B cell (primary cell): ENCODE results near the gene WASHC3. TPM values are rescaled to one million over a fixed set of nuclear protein-coding genes. Genes with fewer than 3 reads are reported as not detected.

Experiments
- ATAC-seq: fragments of 200-7000 bp; cut with Tn5 transposase; one replicate; pipeline ENCODE4 v1.10.0; 2021; ENCODE audit warnings: low read depth, mild to moderate bottlenecking, moderate number of reproducible peaks, moderate library complexity
- CTCF ChIA-PET: fragments of 350-600 bp; sonication (Branson Sonifier 250); formaldehyde crosslinking; loops from one replicate; lab custom pipeline; 2021; ENCODE audit warnings: antibody characterized with exemption, inconsistent platforms; lab: Charles Lee
- POLR2A ChIA-PET: fragments of 350-600 bp; sonication (Branson Sonifier 250); formaldehyde crosslinking; loops from one replicate; lab custom pipeline; 2021; ENCODE audit warnings: antibody characterized with exemption; lab: Charles Lee
- DNase-seq: peaks from one replicate; pipeline ENCODE4 v3.0.0; 2013
- H2AFZ ChIP-seq: 2 replicates; pipeline ENCODE4 v1.6.1; 2012; ENCODE audit warnings: mild to moderate bottlenecking, low read depth, low read length; ENCODE audit not compliant: insufficient read depth, poor library complexity, severe bottlenecking
- H3K27ac ChIP-seq, 2 donors: 1 replicate in 1 of 2; 2 replicates in 1 of 2; pipeline ENCODE4 v1.5.1; 2012 to 2013; ENCODE audit warnings: low read length in 2 of 2, mild to moderate bottlenecking in 2 of 2, moderate library complexity in 1 of 2
- H3K27me3 ChIP-seq, 4 experiments: fragments of 200-600 bp in 1 of 4; sonication (generic) in 1 of 4; replicated peaks in 1 of 4; 1 replicate in 2 of 4; 2 replicates in 2 of 4; pipeline versions ENCODE4 v1.6.1 to v1.7.0; 2013 to 2016; ENCODE audit warnings: low read length in 3 of 4, mild to moderate bottlenecking in 2 of 4, mixed read lengths in 1 of 4, moderate library complexity in 1 of 4; ENCODE audit not compliant: insufficient read depth in 4 of 4, control insufficient read depth in 3 of 4; ENCODE audit errors: control extremely low read depth in 1 of 4
- H3K36me3 ChIP-seq, 2 experiments: replicated peaks in 1 of 2; 1 replicate in 1 of 2; 2 replicates in 1 of 2; pipeline versions ENCODE4 v1.6.1 to v1.7.1; 2013; ENCODE audit warnings: low read length in 1 of 2; ENCODE audit not compliant: insufficient read depth in 2 of 2, control insufficient read depth in 1 of 2; ENCODE audit errors: control extremely low read depth in 1 of 2, extremely low read depth in 1 of 2
- H3K4me1 ChIP-seq, 2 donors: fragments of 200-600 bp in 1 of 2; sonication (generic) in 1 of 2; 1 replicate in 1 of 2; 2 replicates in 1 of 2; pipeline versions ENCODE4 v1.5.1 to v1.6.1; 2013 to 2017; ENCODE audit warnings: low read length in 2 of 2; ENCODE audit not compliant: control insufficient read depth in 2 of 2, insufficient read depth in 2 of 2
- H3K4me2 ChIP-seq: replicated peaks from 2 replicates; pipeline ENCODE3; 2012; ENCODE audit warnings: mild to moderate bottlenecking, low read depth, low read length; ENCODE audit not compliant: poor library complexity, severe bottlenecking
- H3K4me3 ChIP-seq, 5 experiments: fragments of 200-600 bp in 1 of 5; sonication (generic) in 1 of 5; 1 replicate in 3 of 5; 2 replicates in 2 of 5; pipeline versions ENCODE4 v1.5.1 to v1.7.0; 2011 to 2016; ENCODE audit warnings: low read length in 4 of 5, mild to moderate bottlenecking in 4 of 5, low read depth in 2 of 5, control low read depth in 1 of 5, moderate library complexity in 1 of 5; ENCODE audit not compliant: insufficient read depth in 1 of 5; ENCODE audit errors: control extremely low read depth in 1 of 5, extremely low read depth in 1 of 5
- H3K79me2 ChIP-seq: fragments of 200-600 bp; sonication (generic); one replicate; pipeline ENCODE4 v1.6.0; 2016; ENCODE audit warnings: low read length; ENCODE audit not compliant: control insufficient read depth, insufficient read depth
- H3K9ac ChIP-seq: fragments of 200-600 bp; sonication (generic); 2 replicates; pipeline ENCODE4 v1.6.1; 2017; ENCODE audit warnings: mild to moderate bottlenecking, low read length, moderate library complexity
- H3K9me3 ChIP-seq, 3 donors: one replicate each; pipeline versions ENCODE4 v1.6.1 to v1.7.1; 2013; ENCODE audit warnings: low read length in 2 of 3; ENCODE audit not compliant: control insufficient read depth in 2 of 3, insufficient read depth in 1 of 3; ENCODE audit errors: control extremely low read depth in 1 of 3
- H4K20me1 ChIP-seq: 2 replicates; pipeline ENCODE4 v1.6.0; 2012; ENCODE audit warnings: mild to moderate bottlenecking, low read length; ENCODE audit not compliant: insufficient read depth, control insufficient read depth, poor library complexity, severe bottlenecking
- H3K27ac Mint-ChIP-seq: one replicate; pipeline ENCODE4 v1.8.0; 2021; ENCODE audit warnings: mixed read lengths
- H3K27me3 Mint-ChIP-seq: one replicate; pipeline ENCODE4 v1.8.0; 2021; ENCODE audit warnings: mixed read lengths
- H3K4me1 Mint-ChIP-seq: one replicate; pipeline ENCODE4 v1.8.0; 2021; ENCODE audit warnings: mixed read lengths
- H3K4me3 Mint-ChIP-seq: one replicate; pipeline ENCODE4 v1.8.0; 2021; ENCODE audit warnings: mixed read lengths
- H3K9me3 Mint-ChIP-seq: one replicate; pipeline ENCODE4 v1.8.0; 2022; ENCODE audit warnings: mixed read lengths; ENCODE audit not compliant: insufficient read depth
- CTCF ChIP-seq: fragments of 200-600 bp; IDR thresholded peaks from one replicate; pipeline ENCODE4 v1.8.0; 2022; ENCODE audit warnings: antibody characterized with exemption, mild to moderate bottlenecking
- EZH2 ChIP-seq: IDR thresholded peaks from 2 replicates; pipeline ENCODE4 v1.6.1; 2012; ENCODE audit warnings: borderline replicate concordance, low read depth, mild to moderate bottlenecking, moderate library complexity, low read length; ENCODE audit not compliant: insufficient read depth, poor library complexity, severe bottlenecking
- WGBS: methylation state at CpG from one replicate; pipeline ENCODE4 v1.1.5; 2013; ENCODE audit warnings: missing lambda C conversion rate; ENCODE audit not compliant: insufficient coverage; 5-methylcytosine and 5-hydroxymethylcytosine counted together
- intact Hi-C: fragments of 100-400 bp; cut with micrococcal nuclease; formaldehyde crosslinking; loops from one replicate; pipeline ENCODE4 v1.10.0; 2022
- polyA plus RNA-seq: library from polyadenylated mRNA; depleted of rRNA; stranded (reverse); fragments of >200 nt; gene quantifications from 2 replicates; pipeline ENCODE4 v1.2.3, GENCODE V29; 2012
- total RNA-seq, 2 donors: library from RNA; stranded (reverse); fragments of 120-200 nt in 1 of 2; gene quantifications; 1 replicate in 1 of 2; 2 replicates in 1 of 2; pipeline versions ENCODE4 v1.2.3 to v1.2.4, GENCODE V29; 2013 to 2022

The WASHC3 gene
- total and polyA plus RNA-seq, 2 donors (not counting 1 experiment from before 2014, with no cell fraction given) = 52.8 to 68.0 TPM

- Mint-ChIP-seq H3K4me3 (no peak overlapping the region), H3K4me1 (peaks cover 3% of the 10 kb centered on the region), H3K9me3 (no peaks in the 10 kb centered on the region), H3K27me3 (no peaks in the 10 kb centered on the region), H3K27ac (no peak overlapping the region)
- intact Hi-C loops = no loop called here
- DNase-seq (no peak), ATAC-seq (no peak)
- no peak overlapping the region for H2AFZ ChIP-seq
- H4K20me1 ChIP-seq = no peaks in the 10 kb centered on the region
- ChIA-PET POLR2A (no interaction called here), CTCF (no interaction called here)
- WGBS = no CpG with 5 or more reads among the region's 1 CpG
- peaks cover 3% of the 10 kb centered on the region for H3K79me2 ChIP-seq
- H3K9me3 ChIP-seq = no peaks in the 10 kb centered on the region
- no peak overlapping the region for H3K27ac ChIP-seq
- no peak overlapping the region for H3K9ac ChIP-seq
- H3K27me3 ChIP-seq = no peaks in the 10 kb centered on the region
- no peak for TF ChIP-seq CTCF
- TF ChIP-seq EZH2 = no peak
- H3K4me1 ChIP-seq = peaks cover 0 to 3% of the 10 kb centered on the region in 2 donors
- peaks cover 9 to 42% of the 10 kb centered on the region in 2 experiments for H3K36me3 ChIP-seq
- no peak overlapping the region for H3K4me3 ChIP-seq
- H3K4me2 ChIP-seq = no peak overlapping the region
Measured at GRCh38 chr12:102043928-102044327, 17.9 kb downstream of the WASHC3 start.

- H3K4me1 Mint-ChIP-seq = no peaks in the 10 kb centered on the region
- intact Hi-C loops = no loop called here
Measured at GRCh38 chr12:102033991-102034745, 27.6 kb downstream of the WASHC3 start.

More at GRCh38 chr12:102033991-102034745, 27.6 kb downstream of the WASHC3 start:
- Histone ChIP-seq H3K9ac (no peak overlapping the region), H3K4me1 (no peaks in the 10 kb centered on the region), H3K9me3 (no peaks in the 10 kb centered on the region), H3K4me3 (no peak overlapping the region), H3K27ac (no peak overlapping the region), H2AFZ (no peak overlapping the region), H3K36me3 (peaks cover 17 to 56% of the 10 kb centered on the region in 2 experiments), H3K27me3 (no peaks in the 10 kb centered on the region), H3K4me2 (no peak overlapping the region), H3K79me2 (no peaks in the 10 kb centered on the region), H4K20me1 (no peaks in the 10 kb centered on the region)
- no CpG with 5 or more reads among the region's 3 CpGs for WGBS
- CTCF ChIA-PET = interaction anchor here (0.8 kb wide), 1 partner anchor 94 kb away, joined by 3 read pairs; no protein-coding TSS in a partner anchor
- DNase-seq (no peak), ATAC-seq (no peak)
- no peak overlapping the region for H3K27ac Mint-ChIP-seq
- TF ChIP-seq EZH2 = no peak
- TF ChIP-seq CTCF = no peak
- no peaks in the 10 kb centered on the region for H3K27me3 Mint-ChIP-seq
- H3K9me3 Mint-ChIP-seq = no peaks in the 10 kb centered on the region
- POLR2A ChIA-PET = no interaction called here
- H3K4me3 Mint-ChIP-seq = no peak overlapping the region
